Spleen (tissue), 11 donors: ENCODE results near the gene SEC24C. TPM values are rescaled to one million over a fixed set of nuclear protein-coding genes. Genes with fewer than 3 reads are reported as not detected.
A peak's percentile ranks its signal among the peaks of the same experiment; 100 is the strongest.
"Not testable (repeated sequence)": the region's sequence is repeated elsewhere in the genome, so short reads cannot be mapped to it uniquely, and the experiment has no call there.

Source experiments
- DNase-seq: peaks from one replicate; pipeline ENCODE4 v3.0.0-alpha.2; 2020
- H3K27ac ChIP-seq, 8 donors: fragments of 200-600 bp; sonication (generic) in 7 of 8; 1 replicate in 4 of 8; 2 replicates in 4 of 8; pipeline versions ENCODE4 v1.5.0 to v1.8.0; 2016 to 2021; ENCODE audit warnings: inconsistent platforms in 4 of 8, mild to moderate bottlenecking in 4 of 8, moderate library complexity in 1 of 8
- H3K27me3 ChIP-seq, 7 donors: fragments of 200-600 bp; sonication (generic) in 6 of 7; replicated peaks in 1 of 7; 1 replicate in 4 of 7; 2 replicates in 3 of 7; pipeline versions ENCODE4 v1.5.0 to v1.8.0; 2016 to 2021; ENCODE audit warnings: inconsistent platforms in 3 of 7, mild to moderate bottlenecking in 1 of 7
- H3K36me3 ChIP-seq, 6 donors: fragments of 200-600 bp; sonication (generic) in 5 of 6; 1 replicate in 4 of 6; 2 replicates in 2 of 6; pipeline versions ENCODE4 v1.5.0 to v1.8.0; 2016 to 2021; ENCODE audit warnings: inconsistent platforms in 2 of 6
- H3K4me1 ChIP-seq, 6 donors: fragments of 200-600 bp; sonication (generic) in 5 of 6; 1 replicate in 3 of 6; 2 replicates in 3 of 6; pipeline versions ENCODE4 v1.5.0 to v1.8.0; 2016 to 2021; ENCODE audit warnings: inconsistent platforms in 3 of 6
- H3K4me3 ChIP-seq, 8 donors: fragments of 200-600 bp; sonication (generic) in 7 of 8; 1 replicate in 4 of 8; 2 replicates in 4 of 8; pipeline versions ENCODE4 v1.5.0 to v1.8.0; 2016 to 2021; ENCODE audit warnings: inconsistent platforms in 4 of 8, mild to moderate bottlenecking in 4 of 8, moderate library complexity in 2 of 8
- H3K9me3 ChIP-seq, 8 donors: fragments of 200-600 bp; sonication (generic) in 7 of 8; 1 replicate in 4 of 8; 2 replicates in 4 of 8; pipeline versions ENCODE4 v1.5.0 to v1.8.0; 2016 to 2021; ENCODE audit warnings: inconsistent platforms in 4 of 8
- POLR2A ChIP-seq, 3 donors: fragments of 450-650 bp; IDR thresholded peaks; one replicate each; pipeline ENCODE4 v1.5.1; 2017; ENCODE audit warnings: antibody characterized with exemption in 3 of 3, mild to moderate bottlenecking in 1 of 3
- POLR2AphosphoS5 ChIP-seq, 3 donors: sonication (generic); formaldehyde crosslinking; IDR thresholded peaks; one replicate each; pipeline ENCODE4 v1.5.1; 2017; ENCODE audit warnings: antibody characterized with exemption in 3 of 3
- WGBS, 5 donors: extraction: QIAGEN DNeasy Blood & Tissue Kit in 3 of 5; methylation state at CpG; one replicate each; pipeline versions ENCODE4 v1.1.5 to v1.1.7; 2013 to 2018; 5-methylcytosine and 5-hydroxymethylcytosine counted together
- intact Hi-C: fragments of 100-400 bp; cut with DNase I; formaldehyde crosslinking; loops from one replicate; pipeline ENCODE4 v1.15.0; 2023; ENCODE audit warnings: low total_unique reads
- polyA plus RNA-seq, 3 donors: library from polyadenylated mRNA; stranded (reverse); fragments of 200-250 nt; gene quantifications; one replicate each; pipeline ENCODE4 v1.2.1, GENCODE V29; 2013
- total RNA-seq, 7 donors: library from RNA; depleted of rRNA in 3 of 7; stranded (reverse); fragments of >200 nt in 3 of 7; fragmentation: NEBNext Ultra II Directional in 4 of 7; extraction: Animal tissue kit (Norgen Biotek cat#: 25700) in 4 of 7; gene quantifications; one replicate each; pipeline versions ENCODE4 v1.1.0 to v1.2.1, GENCODE V29; 2016 to 2021
- TF ChIP-seq, protein P1 (sequence below), 11 experiments: fragments of 200-600 bp in 7 of 11; fragments of 450-650 bp in 4 of 11; sonication (generic) in 4 of 11; IDR thresholded peaks in 8 of 11; conservative IDR thresholded peaks in 3 of 11; 1 replicate in 7 of 11; 2 replicates in 4 of 11; pipeline versions ENCODE4 v1.4.0 to v1.8.0; 2016 to 2021; ENCODE audit warnings: antibody characterized with exemption in 11 of 11, inconsistent platforms in 4 of 11, mild to moderate bottlenecking in 1 of 11
- donor health status: healthy with polysubstance abuse.
- donor health status: DM: no; HTN: no; CAD: no; lungs with moderate emphysema.
- donor health status: DM: no; HTN: no; CAD: no.
- donor health status: Bipolar disorder and iron deficiency.
- donor health status: healthy.
- donor health status: DM: no; HTN: no; CAD: no.
- donor health status: DM: yes; HTN: yes; CAD: no.

Gene SEC24C
- total and polyA plus RNA-seq, 10 donors = 20.4 to 75.6 (median 62.4) TPM

DNA sequence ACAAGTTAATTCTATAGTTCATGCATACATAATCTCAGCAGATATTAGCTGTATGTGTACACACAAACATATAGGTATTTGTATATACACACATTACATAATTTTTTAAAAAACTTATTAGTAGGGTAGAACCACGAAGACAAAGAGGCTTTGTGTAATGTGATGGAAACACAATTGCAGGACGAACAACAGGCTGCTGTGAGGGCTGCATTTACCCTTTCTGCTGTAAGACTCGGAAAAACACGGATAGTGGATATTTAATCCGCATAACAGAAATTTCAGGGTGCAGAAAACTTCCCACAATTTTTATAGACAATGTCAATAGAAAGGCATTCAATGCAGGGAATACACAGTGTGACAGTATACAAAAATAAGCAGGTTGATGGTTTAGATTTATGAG lies 32.5 kb upstream of the SEC24C start:
- peaks cover 0 to 63% (median 31%) of the 10 kb centered on the region in 6 donors for H3K36me3 ChIP-seq
- DNase-seq, H3K27me3 ChIP-seq, H3K27ac ChIP-seq, H3K4me1 ChIP-seq, H3K4me3 ChIP-seq, H3K9me3 ChIP-seq, intact Hi-C loops: not testable (repeated sequence)
- 93 to 98% (median 96%) methylated on average over 5 of the region's 5 CpGs for WGBS, 5 donors

DNA sequence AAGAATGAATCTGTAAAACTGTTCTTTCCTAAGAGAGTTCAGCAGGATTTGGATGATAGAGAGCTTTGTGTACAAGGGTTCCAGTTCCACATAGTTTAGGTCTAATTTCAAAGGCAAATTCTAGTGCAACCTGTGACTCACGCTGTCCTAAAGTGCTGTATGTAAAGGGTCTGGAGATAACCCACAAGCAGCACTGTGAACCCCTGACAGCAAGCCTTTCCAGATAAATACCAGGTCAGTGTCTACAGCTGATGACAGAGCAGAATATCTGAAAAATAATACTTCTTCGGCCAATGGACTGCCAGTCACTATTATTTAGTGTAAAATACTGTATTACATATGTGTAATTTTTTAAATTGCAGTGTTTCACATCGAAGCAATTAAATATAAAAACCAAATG lies 30.3 kb upstream of the SEC24C start:
- intact Hi-C loops, H3K4me3 ChIP-seq, DNase-seq, H3K9me3 ChIP-seq, H3K27me3 ChIP-seq, H3K27ac ChIP-seq: not testable (repeated sequence)
- WGBS, 5 donors = 88 to 100% (median 97%) methylated on average over 3 of the region's 3 CpGs
- Histone ChIP-seq H3K4me1 (peaks cover 0 to 16% (median 9%) of the 10 kb centered on the region in 6 donors), H3K36me3 (peaks cover 0 to 80% (median 52%) of the 10 kb centered on the region in 6 donors)

DNA sequence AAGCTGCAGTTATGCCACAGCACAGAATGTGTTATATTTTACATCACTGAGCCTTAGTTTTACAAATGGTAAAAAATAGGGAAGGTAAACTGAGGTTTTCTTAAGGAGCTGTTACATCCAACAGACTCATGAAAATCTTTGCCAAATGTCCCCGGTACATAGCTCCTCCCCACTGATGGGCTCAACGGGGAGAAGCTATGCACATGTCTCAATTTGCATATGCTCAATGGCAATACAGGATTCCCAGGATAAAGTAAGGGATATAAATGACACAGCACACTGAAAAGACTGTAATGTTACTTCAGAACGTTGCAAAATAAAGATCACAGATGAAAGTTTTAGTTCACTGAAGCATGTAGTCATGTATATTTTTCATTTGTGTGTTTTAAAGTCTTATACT lies 29.7 kb upstream of the SEC24C start:
- H3K9me3 ChIP-seq, intact Hi-C loops, DNase-seq, H3K4me3 ChIP-seq, H3K27ac ChIP-seq, H3K27me3 ChIP-seq: not testable (repeated sequence)
- 79 to 89% (median 85%) methylated on average over 3 of the region's 3 CpGs for WGBS, 5 donors
- H3K36me3 ChIP-seq = peaks cover 0 to 80% (median 57%) of the 10 kb centered on the region in 6 donors
- H3K4me1 ChIP-seq = peaks cover 0 to 16% (median 9%) of the 10 kb centered on the region in 6 donors

DNA sequence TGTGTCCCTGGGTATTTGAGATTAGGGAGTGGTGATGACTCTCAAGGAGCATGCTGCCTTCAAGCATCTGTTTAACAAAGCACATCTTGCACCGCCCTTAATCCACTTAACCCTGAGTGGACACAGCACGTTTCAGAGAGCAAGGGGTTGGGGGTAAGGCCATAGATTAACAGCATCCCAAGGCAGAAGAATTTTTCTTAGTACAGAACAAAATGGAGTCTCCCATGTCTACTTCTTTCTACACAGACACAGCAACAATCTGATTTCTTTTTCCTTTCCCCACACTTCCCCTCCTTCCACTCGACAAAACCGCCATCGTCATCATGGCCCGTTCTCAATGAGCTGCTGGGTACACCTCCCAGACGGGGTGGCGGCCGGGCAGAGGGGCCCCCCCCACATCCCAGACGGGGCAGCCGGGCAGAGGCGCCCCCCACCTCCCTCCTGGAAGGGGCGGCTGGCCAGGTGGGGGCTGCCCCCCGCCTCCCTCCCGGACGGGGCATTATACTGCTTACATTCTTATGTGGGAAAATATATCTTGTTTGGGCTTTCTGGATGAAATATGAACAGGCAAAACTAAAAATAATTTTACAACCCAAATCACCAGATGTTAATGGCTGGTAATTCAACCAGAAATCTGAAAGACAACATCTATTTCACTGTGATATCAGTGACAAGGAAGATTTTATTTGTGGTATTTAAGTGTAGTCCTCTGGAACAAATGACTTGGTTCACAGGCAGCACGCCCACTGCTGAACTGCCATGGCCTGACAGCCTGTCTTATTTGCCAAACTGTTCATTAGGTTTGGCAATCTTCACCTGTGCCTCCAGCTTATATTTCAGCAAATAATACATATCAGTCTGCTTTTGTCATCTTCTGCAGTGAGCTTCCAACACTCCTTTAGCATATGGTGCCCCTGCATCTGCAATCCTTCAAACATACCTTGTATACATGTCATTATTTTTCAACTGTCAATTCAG lies 28.7 kb upstream of the SEC24C start:
- H3K9me3 ChIP-seq, DNase-seq, intact Hi-C loops, H3K4me3 ChIP-seq, H3K27me3 ChIP-seq, H3K27ac ChIP-seq: not testable (repeated sequence)
- Histone ChIP-seq H3K4me1 (peaks cover 0 to 16% (median 9%) of the 10 kb centered on the region in 6 donors), H3K36me3 (peaks cover 0 to 80% (median 64%) of the 10 kb centered on the region in 6 donors)
- 94 to 95% (median 95%) methylated on average over 17 of the region's 17 CpGs for WGBS, 5 donors

DNA sequence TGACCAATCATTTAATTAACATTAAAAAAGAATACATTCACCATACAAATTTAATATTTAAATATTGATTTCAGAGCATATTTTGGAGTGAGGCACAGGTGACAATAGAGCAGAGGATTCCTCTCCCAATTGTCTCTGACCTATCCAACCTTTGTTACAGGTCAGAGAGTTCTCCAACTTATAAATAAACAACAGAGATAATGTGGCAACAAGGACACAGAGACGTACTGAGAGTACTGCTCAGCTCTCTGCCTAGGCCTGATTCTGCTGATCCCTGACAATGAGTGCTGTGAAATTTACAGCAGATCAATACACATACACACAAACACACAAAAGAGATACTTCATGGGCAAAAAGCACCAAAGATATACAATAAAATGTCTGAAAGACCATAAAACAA lies 27.9 kb upstream of the SEC24C start:
- Histone ChIP-seq H3K36me3 (peaks cover 0 to 80% (median 70%) of the 10 kb centered on the region in 6 donors), H3K27ac (no peak overlapping the region), H3K4me3 (no peak overlapping the region), H3K27me3 (no peaks in the 10 kb centered on the region), H3K4me1 (peaks cover 0 to 16% (median 9%) of the 10 kb centered on the region in 6 donors), H3K9me3 (no peaks in the 10 kb centered on the region)
- 90 to 100% (median 93%) methylated on average over 1 of the region's 1 CpG for WGBS, 5 donors
- intact Hi-C loops = no loop called here
- TF ChIP-seq, protein P1, sequence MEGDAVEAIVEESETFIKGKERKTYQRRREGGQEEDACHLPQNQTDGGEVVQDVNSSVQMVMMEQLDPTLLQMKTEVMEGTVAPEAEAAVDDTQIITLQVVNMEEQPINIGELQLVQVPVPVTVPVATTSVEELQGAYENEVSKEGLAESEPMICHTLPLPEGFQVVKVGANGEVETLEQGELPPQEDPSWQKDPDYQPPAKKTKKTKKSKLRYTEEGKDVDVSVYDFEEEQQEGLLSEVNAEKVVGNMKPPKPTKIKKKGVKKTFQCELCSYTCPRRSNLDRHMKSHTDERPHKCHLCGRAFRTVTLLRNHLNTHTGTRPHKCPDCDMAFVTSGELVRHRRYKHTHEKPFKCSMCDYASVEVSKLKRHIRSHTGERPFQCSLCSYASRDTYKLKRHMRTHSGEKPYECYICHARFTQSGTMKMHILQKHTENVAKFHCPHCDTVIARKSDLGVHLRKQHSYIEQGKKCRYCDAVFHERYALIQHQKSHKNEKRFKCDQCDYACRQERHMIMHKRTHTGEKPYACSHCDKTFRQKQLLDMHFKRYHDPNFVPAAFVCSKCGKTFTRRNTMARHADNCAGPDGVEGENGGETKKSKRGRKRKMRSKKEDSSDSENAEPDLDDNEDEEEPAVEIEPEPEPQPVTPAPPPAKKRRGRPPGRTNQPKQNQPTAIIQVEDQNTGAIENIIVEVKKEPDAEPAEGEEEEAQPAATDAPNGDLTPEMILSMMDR (IDR thresholded peaks at IDR 0.05 in 8 of 11, conservative IDR thresholded peaks at IDR 0.05 in 3 of 11) = no peak
- TF ChIP-seq POLR2AphosphoS5 (IDR thresholded peaks at IDR 0.05) = no peak
- DNase-seq = no peak

DNA sequence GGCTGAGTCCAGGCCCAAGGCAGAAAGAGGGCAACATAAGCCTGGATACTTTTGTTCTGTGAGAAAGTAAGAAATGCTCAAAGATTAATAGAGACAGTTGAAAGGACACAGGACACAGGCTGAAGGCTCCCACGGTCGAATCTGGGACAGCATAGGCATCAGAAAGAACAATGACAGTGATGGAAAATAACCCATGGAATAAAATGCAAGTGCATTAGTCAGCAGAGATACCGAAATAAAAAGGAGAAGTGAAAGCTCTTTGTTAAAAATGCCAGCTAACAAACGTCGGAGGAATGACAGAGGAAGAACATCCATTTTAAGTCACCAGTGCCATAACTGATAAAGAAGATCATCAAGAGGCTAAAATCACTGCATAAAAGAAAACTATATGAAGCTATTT lies 26.6 kb upstream of the SEC24C start:
- H3K27ac ChIP-seq = peak overlapping the region in 5 of 8 donors; percentile 12 to 61 (median 56)
- no peaks in the 10 kb centered on the region for H3K27me3 ChIP-seq
- 25 to 40% (median 31%) methylated on average over 5 of the region's 5 CpGs for WGBS, 5 donors
- H3K9me3 ChIP-seq = no peaks in the 10 kb centered on the region
- intact Hi-C loops = no loop called here
- H3K36me3 ChIP-seq = peaks cover 0 to 80% (median 72%) of the 10 kb centered on the region in 6 donors
- DNase-seq = no peak
- no peak overlapping the region for H3K4me3 ChIP-seq
- TF ChIP-seq, protein P1 (IDR thresholded peaks at IDR 0.05 in 8 of 11, conservative IDR thresholded peaks at IDR 0.05 in 3 of 11) = no peak
- no peak for TF ChIP-seq POLR2A (IDR thresholded peaks at IDR 0.05)
- no peak for TF ChIP-seq POLR2AphosphoS5 (IDR thresholded peaks at IDR 0.05)
- H3K4me1 ChIP-seq = peaks cover 0 to 16% (median 9%) of the 10 kb centered on the region in 6 donors

DNA sequence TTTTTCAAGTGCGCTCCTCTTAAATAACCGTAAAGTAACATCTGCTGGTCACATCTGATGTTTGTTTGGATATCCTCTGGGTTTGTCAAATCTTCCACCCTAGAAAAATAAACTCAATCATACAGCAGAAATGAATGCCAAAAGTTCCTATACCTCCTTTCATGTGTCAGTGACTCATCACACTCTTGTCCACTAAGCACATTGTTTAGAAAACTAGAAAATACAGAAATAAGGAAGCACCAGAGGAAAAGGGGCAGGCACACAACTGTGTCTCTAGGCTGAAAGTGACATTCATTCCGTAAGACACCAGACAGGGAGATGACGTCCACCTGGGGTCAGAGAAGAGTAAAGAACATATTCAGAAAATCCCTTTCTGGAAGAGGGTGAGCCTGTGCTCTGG lies 23.6 kb upstream of the SEC24C start:
- DNase-seq, H3K4me3 ChIP-seq, H3K27me3 ChIP-seq, intact Hi-C loops, H3K9me3 ChIP-seq: not testable (repeated sequence)
- WGBS, 5 donors = 88 to 94% (median 92%) methylated on average over 4 of the region's 4 CpGs
- Histone ChIP-seq H3K36me3 (peaks cover 0 to 100% (median 83%) of the 10 kb centered on the region in 6 donors), H3K4me1 (peaks cover 0 to 16% (median 9%) of the 10 kb centered on the region in 6 donors), H3K27ac (peak overlapping the region in 4 of 8 donors; percentile 20 to 48 (median 35))
